CD4-positive, alpha-beta memory T cell (primary cell): ENCODE data around the gene ELMO3. TPM values are rescaled to one million over a fixed set of nuclear protein-coding genes. Genes with fewer than 3 reads are reported as not detected.
A peak's percentile ranks its signal among the peaks of the same experiment; 100 is the strongest.

Experiments
- CTCF ChIA-PET: fragments of 350-600 bp; sonication (Branson Sonifier 250); formaldehyde crosslinking; loops from one replicate; lab custom pipeline; 2021; ENCODE audit warnings: inconsistent platforms; ENCODE audit not compliant: partially characterized antibody; lab: Charles Lee
- POLR2A ChIA-PET: fragments of 350-600 bp; sonication (Branson Sonifier 250); formaldehyde crosslinking; loops from one replicate; lab custom pipeline; 2021; ENCODE audit not compliant: partially characterized antibody; lab: Charles Lee
- DNase-seq, 5 donors: peaks; one replicate each; pipeline versions ENCODE4 v3.0.0 to v3.0.0-alpha.2; 2020 to 2022; ENCODE audit warnings: mixed read lengths in 1 of 5
- H3K27ac ChIP-seq: one replicate; pipeline ENCODE4 v1.7.0; 2013; ENCODE audit warnings: low read depth, low read length
- H3K27me3 ChIP-seq: 2 replicates; pipeline ENCODE4 v1.7.0; 2013; ENCODE audit warnings: mild to moderate bottlenecking, low read length, moderate library complexity; ENCODE audit not compliant: insufficient read depth
- H3K36me3 ChIP-seq: 2 replicates; pipeline ENCODE4 v1.7.0; 2013; ENCODE audit warnings: mild to moderate bottlenecking, low read length, moderate library complexity; ENCODE audit not compliant: insufficient read depth
- H3K4me1 ChIP-seq: 2 replicates; pipeline ENCODE4 v1.7.0; 2013; ENCODE audit warnings: mild to moderate bottlenecking, low read length, moderate library complexity; ENCODE audit not compliant: insufficient read depth
- H3K4me3 ChIP-seq, 2 donors: one replicate each; pipeline ENCODE4 v1.7.0; 2013; ENCODE audit warnings: low read length in 2 of 2, mild to moderate bottlenecking in 1 of 2
- H3K9me3 ChIP-seq, 2 donors: one replicate each; pipeline ENCODE4 v1.7.0; 2013; ENCODE audit warnings: low read length in 2 of 2, control low read depth in 1 of 2; ENCODE audit not compliant: control insufficient read depth in 1 of 2
- H3K27ac Mint-ChIP-seq, 7 donors: one replicate each; pipeline ENCODE4 v1.8.0; 2020 to 2021; ENCODE audit warnings: mixed read lengths in 7 of 7, mild to moderate bottlenecking in 6 of 7, inconsistent platforms in 3 of 7, moderate library complexity in 3 of 7
- H3K27me3 Mint-ChIP-seq, 2 donors: one replicate each; pipeline ENCODE4 v1.8.0; 2020 to 2021; ENCODE audit warnings: mixed read lengths in 2 of 2
- H3K36me3 Mint-ChIP-seq, 2 donors: one replicate each; pipeline ENCODE4 v1.8.0; 2020 to 2021; ENCODE audit warnings: mixed read lengths in 2 of 2, inconsistent platforms in 1 of 2, mild to moderate bottlenecking in 1 of 2
- H3K4me1 Mint-ChIP-seq, 4 donors: one replicate each; pipeline ENCODE4 v1.8.0; 2020 to 2021; ENCODE audit warnings: mixed read lengths in 4 of 4, mild to moderate bottlenecking in 1 of 4
- H3K4me3 Mint-ChIP-seq, 8 donors: one replicate each; pipeline ENCODE4 v1.8.0; 2020 to 2021; ENCODE audit warnings: mixed read lengths in 8 of 8, mild to moderate bottlenecking in 7 of 8, moderate library complexity in 6 of 8, inconsistent platforms in 3 of 8
- H3K9me3 Mint-ChIP-seq, 8 donors: one replicate each; pipeline ENCODE4 v1.8.0; 2020 to 2021; ENCODE audit warnings: mixed read lengths in 8 of 8, mild to moderate bottlenecking in 5 of 8, inconsistent platforms in 3 of 8, moderate library complexity in 1 of 8
- intact Hi-C: fragments of 100-400 bp; cut with micrococcal nuclease; formaldehyde crosslinking; loops from one replicate; pipeline ENCODE4 v1.15.1; 2023
- polyA plus RNA-seq, 2 donors: library from polyadenylated mRNA; unstranded; fragments of 300-500 nt; fragmentation: Illumina TruSeq; gene quantifications; one replicate each; pipeline ENCODE4 v1.2.3, GENCODE V29; 2021
- total RNA-seq, 2 experiments: library from RNA; stranded (reverse); gene quantifications; one replicate each; pipeline ENCODE4 v1.2.3, GENCODE V29; 2021

Gene ELMO3
- total and polyA plus RNA-seq, 4 experiments from 2014 or later: 10.1 to 10.6 TPM; not detected in 2

DNA sequence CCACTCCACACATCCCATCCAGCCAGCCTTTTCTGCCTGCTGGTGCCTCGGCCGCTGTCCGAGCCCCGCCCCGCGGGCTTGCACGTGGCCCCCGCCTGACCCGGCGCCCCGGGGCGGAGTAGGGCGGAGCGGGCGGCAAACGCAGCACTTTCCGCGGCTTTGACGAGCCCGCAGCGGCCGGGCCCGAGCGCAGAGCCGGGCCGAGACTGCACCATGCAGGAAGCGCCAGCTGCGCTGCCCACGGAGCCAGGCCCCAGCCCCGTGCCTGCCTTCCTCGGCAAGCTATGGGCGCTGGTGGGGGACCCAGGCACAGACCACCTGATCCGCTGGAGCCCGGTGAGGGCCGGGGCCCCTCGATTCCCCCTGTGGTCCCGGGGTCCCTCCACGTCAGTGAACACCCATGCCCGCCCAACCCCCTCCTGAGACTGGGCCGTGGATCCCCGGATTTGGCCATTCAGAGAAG, 34.3 kb upstream of the ELMO3 start, which contains the start of gene HSF4:
TSS of gene HSF4 (plus strand) at position 147 of the 463 bp plus-strand sequence. CDS start at position 214, 67 bp downstream.
- Mint-ChIP-seq H3K27ac (peak within 1 kb of the TSS in 3 of 7 donors; percentile 48 to 81 (median 53)), H3K4me1 (peaks cover 5 to 52% (median 23%) of the 10 kb centered on the region in 4 donors), H3K4me3 (peak within 1 kb of the TSS; percentile 64 to 81 (median 70)), H3K9me3 (no peaks in the 10 kb centered on the region), H3K36me3 (peaks cover 0 to 10% of the 10 kb centered on the region in 2 donors), H3K27me3 (peaks cover 17 to 23% of the 10 kb centered on the region in 2 donors)
- Histone ChIP-seq H3K36me3 (no peaks in the 10 kb centered on the region), H3K27me3 (peaks cover 31% of the 10 kb centered on the region), H3K4me3 (peak within 1 kb of the TSS in 1 of 2 donors; percentile 54), H3K27ac (no peak within 1 kb of the TSS), H3K4me1 (peaks cover 58% of the 10 kb centered on the region), H3K9me3 (no peaks in the 10 kb centered on the region)
- CTCF ChIA-PET: interaction anchor here (3.6 kb wide), 1 partner anchor 11 kb away, joined by 22 read pairs; no protein-coding TSS in a partner anchor
- no peak for DNase-seq
- intact Hi-C loops: loop anchor here (5.0 kb wide), 1 partner anchor 83 kb away; the partner anchor contains the start of genes FHOD1 and SLC9A5
- POLR2A ChIA-PET: interaction anchor here (0.9 to 13.1 kb wide), 8 partner anchors 9 to 234 kb away, joined by 3 to 320 read pairs (median 4); partner anchors contain the start of genes B3GNT9, E2F4 and NOL3

DNA sequence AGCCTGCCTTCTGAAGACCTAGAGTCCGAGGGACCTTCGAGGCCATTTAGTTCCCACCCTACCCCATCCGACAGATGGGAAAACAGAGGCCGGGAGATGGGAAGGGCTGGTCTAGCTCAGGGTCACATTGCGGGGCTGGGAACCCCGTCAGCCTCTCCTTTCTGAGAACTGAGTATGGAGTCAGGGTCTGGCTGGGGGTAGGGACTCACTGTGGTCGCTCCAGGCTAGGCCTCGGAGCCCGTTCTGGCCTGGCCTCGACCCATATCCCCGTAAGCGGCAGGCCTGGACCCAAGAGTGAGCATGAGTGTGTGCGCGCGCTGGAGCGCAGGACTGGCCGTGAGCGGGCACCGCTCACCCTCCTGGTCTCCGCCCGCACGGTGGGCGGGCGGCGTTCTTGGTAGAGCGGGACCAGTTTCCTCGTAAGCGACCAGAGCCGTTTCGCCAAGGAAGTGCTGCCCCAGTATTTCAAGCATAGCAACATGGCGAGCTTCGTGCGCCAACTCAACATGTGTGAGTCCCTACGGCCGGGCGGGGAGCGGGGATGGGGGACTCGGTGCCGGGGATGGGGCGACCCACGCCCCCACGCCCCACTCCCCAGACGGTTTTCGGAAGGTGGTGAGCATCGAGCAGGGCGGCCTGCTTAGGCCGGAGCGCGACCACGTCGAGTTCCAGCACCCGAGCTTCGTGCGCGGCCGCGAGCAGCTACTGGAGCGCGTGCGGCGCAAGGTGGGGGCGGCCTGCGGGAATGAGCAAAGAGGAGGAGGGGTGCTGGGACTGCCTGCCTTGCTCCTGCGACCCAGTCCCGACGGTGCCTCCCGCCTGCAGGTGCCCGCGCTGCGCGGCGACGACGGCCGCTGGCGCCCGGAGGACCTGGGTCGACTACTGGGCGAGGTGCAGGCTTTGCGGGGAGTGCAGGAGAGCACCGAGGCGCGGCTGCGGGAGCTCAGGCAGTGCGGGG, 33.5 kb upstream of the ELMO3 start:
- H3K27ac Mint-ChIP-seq: peak overlapping the region in 2 of 7 donors; percentile 53 to 81
- H3K4me1 ChIP-seq: peaks cover 64% of the 10 kb centered on the region
- peaks cover 35% of the 10 kb centered on the region for H3K27me3 ChIP-seq
- no peak for DNase-seq
- H3K36me3 ChIP-seq: no peaks in the 10 kb centered on the region
- H3K4me3 Mint-ChIP-seq: peak overlapping the region; percentile 20 to 67 (median 36)
- intact Hi-C loops: no loop called here
- H3K4me3 ChIP-seq: no peak overlapping the region
- no peaks in the 10 kb centered on the region for H3K9me3 ChIP-seq
- H3K27ac ChIP-seq: no peak overlapping the region
- H3K9me3 Mint-ChIP-seq: no peaks in the 10 kb centered on the region
- H3K4me1 Mint-ChIP-seq: peaks cover 6 to 53% (median 28%) of the 10 kb centered on the region in 4 donors
- ChIA-PET POLR2A (interaction anchor here (1.1 to 13.1 kb wide), 7 partner anchors 8 to 235 kb away, joined by 3 to 320 read pairs (median 3); partner anchors contain the start of genes B3GNT9 and NOL3), CTCF (interaction anchor here (2.6 to 3.6 kb wide), 2 partner anchors 10 to 12 kb away, joined by 10 to 22 read pairs; no protein-coding TSS in a partner anchor)
- H3K36me3 Mint-ChIP-seq: peaks cover 0 to 7% of the 10 kb centered on the region in 2 donors
- peaks cover 17 to 27% of the 10 kb centered on the region in 2 donors for H3K27me3 Mint-ChIP-seq

DNA sequence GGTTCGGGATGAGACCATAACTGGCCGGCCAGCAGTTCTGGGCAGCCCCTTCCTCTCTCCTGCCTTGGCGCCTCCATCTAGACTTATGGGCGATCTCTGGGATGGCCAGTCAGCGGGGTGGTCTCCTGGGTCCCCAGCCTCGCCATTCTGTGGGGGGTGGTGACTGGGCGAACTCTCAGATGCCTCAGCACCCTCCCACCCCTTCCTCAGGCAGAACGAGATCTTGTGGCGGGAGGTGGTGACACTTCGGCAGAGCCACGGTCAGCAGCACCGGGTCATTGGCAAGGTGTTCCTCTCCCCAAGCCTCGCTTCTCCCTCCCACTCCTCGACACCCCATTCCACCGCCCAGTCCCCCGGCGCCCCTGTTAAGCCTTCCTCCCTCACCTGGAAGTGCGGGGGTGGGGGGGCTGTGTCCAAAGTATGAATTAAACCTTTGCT, 32.8 kb upstream of the ELMO3 start:
- ChIA-PET POLR2A (interaction anchor here (1.1 to 13.9 kb wide), 6 partner anchors 3 to 148 kb away, joined by 3 to 320 read pairs (median 89); partner anchors contain the start of genes B3GNT9, FBXL8, HSF4 and NOL3), CTCF (interaction anchor here (2.6 kb wide), 1 partner anchor 11 kb away, joined by 10 read pairs; no protein-coding TSS in a partner anchor)
- H3K27me3 ChIP-seq: peaks cover 35% of the 10 kb centered on the region

DNA sequence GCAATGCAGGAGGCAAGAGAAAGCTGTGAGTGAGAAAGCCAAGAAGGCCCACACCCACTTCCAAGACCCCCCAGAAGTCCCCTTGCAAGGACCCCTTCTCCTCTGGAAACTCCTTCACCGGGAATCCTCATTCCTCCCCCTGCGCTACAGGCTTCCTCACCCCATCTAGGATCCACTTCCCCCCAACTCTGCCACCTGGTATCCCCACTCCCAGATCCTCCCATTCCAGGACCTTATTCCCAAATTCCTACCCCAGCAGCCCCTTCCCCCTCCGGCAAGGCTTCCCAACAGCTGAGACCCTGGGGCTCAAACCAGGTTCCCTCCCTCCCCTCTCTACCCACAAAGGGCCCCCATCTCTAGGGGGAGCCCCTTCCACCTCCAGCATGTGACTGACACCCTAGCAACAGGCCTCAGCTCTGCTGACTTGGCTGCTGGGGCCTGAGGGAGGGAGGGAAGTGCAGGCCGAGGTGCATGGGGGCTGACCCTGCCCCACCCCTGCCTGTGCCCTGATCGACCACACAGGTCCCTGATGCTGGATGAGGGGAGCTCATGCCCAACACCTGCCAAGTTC, 32.2 kb upstream of the ELMO3 start:
- peaks cover 35% of the 10 kb centered on the region for H3K27me3 ChIP-seq
- H3K27ac ChIP-seq: no peak overlapping the region
- no peak overlapping the region for H3K4me3 ChIP-seq
- ChIA-PET POLR2A (interaction anchor here (1.1 to 13.9 kb wide), 4 partner anchors 4 to 81 kb away, joined by 3 to 320 read pairs (median 247); partner anchors contain the start of genes B3GNT9, FBXL8, HSF4 and NOL3), CTCF (interaction anchor here (2.6 to 4.1 kb wide), 2 partner anchors 8 to 12 kb away, joined by 10 to 34 read pairs; partner anchors contain the start of genes FBXL8 and TRADD)
- Mint-ChIP-seq H3K27me3 (peaks cover 19 to 32% of the 10 kb centered on the region in 2 donors), H3K27ac (no peak overlapping the region), H3K9me3 (no peaks in the 10 kb centered on the region), H3K4me3 (peak overlapping the region in 1 of 8 donors; percentile 61), H3K4me1 (peaks cover 9 to 54% (median 23%) of the 10 kb centered on the region in 4 donors), H3K36me3 (no peaks in the 10 kb centered on the region)
- no peaks in the 10 kb centered on the region for H3K9me3 ChIP-seq
- H3K4me1 ChIP-seq: peaks cover 52% of the 10 kb centered on the region
- DNase-seq: no peak
- intact Hi-C loops: no loop called here
- H3K36me3 ChIP-seq: no peaks in the 10 kb centered on the region

More for the DNA sequence above, 32.8 kb upstream of the ELMO3 start:
- no peak overlapping the region for H3K4me3 Mint-ChIP-seq
- H3K27me3 Mint-ChIP-seq: peaks cover 15 to 29% of the 10 kb centered on the region in 2 donors
- no peak for DNase-seq
- H3K27ac Mint-ChIP-seq: no peak overlapping the region
- H3K36me3 Mint-ChIP-seq: no peaks in the 10 kb centered on the region
- Histone ChIP-seq H3K27ac (no peak overlapping the region), H3K9me3 (no peaks in the 10 kb centered on the region), H3K36me3 (no peaks in the 10 kb centered on the region), H3K4me3 (no peak overlapping the region), H3K4me1 (peaks cover 58% of the 10 kb centered on the region)
- peaks cover 7 to 51% (median 24%) of the 10 kb centered on the region in 4 donors for H3K4me1 Mint-ChIP-seq
- intact Hi-C loops: no loop called here
- H3K9me3 Mint-ChIP-seq: no peaks in the 10 kb centered on the region

DNA sequence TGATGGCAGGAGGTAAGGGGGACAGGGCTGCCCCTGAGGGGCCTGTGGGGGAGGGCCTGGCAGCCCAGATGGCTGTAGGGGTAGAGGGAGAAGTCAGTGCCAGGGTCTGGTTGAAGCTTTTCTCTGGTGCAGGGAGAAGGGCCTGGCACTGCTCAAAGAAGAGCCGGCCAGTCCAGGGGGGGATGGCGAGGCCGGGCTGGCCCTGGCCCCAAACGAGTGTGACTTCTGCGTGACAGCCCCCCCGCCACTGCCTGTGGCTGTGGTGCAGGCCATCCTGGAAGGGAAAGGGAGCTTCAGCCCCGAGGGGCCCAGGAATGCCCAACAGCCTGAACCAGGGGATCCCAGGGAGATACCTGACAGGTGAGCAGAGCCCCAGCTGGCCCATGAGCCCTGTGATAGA, 31.3 kb upstream of the ELMO3 start:
- Histone ChIP-seq H3K9me3 (no peaks in the 10 kb centered on the region), H3K27ac (no peak overlapping the region), H3K27me3 (peaks cover 32% of the 10 kb centered on the region), H3K4me3 (no peak overlapping the region), H3K4me1 (peaks cover 43% of the 10 kb centered on the region), H3K36me3 (no peaks in the 10 kb centered on the region)
- Mint-ChIP-seq H3K4me1 (peaks cover 7 to 48% (median 18%) of the 10 kb centered on the region in 4 donors), H3K27ac (no peak overlapping the region), H3K36me3 (no peaks in the 10 kb centered on the region), H3K9me3 (no peaks in the 10 kb centered on the region), H3K27me3 (peaks cover 18 to 32% of the 10 kb centered on the region in 2 donors), H3K4me3 (no peak overlapping the region)
- intact Hi-C loops: no loop called here
- ChIA-PET CTCF (interaction anchor here (2.6 to 4.1 kb wide), 2 partner anchors 8 to 12 kb away, joined by 10 to 34 read pairs; partner anchors contain the start of genes FBXL8 and TRADD), POLR2A (interaction anchor here (3.6 to 13.9 kb wide), 4 partner anchors 5 to 15 kb away, joined by 29 to 320 read pairs (median 247); partner anchors contain the start of genes B3GNT9, FBXL8, HSF4 and NOL3)
- no peak for DNase-seq

DNA sequence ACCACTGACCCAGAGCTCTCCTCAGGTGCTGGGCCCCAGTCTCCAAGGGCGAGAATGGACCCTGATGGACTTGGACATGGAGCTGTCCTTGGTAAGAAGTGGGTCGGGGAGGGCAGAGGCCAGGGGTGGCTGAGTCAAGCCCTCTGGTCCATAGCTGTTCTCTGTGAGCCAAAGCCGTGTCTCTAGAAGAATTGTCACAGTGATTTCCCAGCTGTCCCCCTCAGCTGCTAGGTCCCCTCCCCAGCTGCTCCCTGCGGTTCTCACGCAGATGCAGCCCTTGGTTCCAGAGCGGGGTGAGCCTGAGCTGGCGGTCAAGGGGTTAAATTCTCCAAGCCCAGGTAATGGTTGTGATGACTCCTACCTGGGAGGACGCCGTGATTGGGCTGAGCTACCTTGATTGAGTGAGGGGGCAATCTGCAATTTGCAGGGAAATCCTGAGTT, 29.9 kb upstream of the ELMO3 start:
- no peaks in the 10 kb centered on the region for H3K36me3 ChIP-seq
- ChIA-PET CTCF (interaction anchor here (0.7 to 4.1 kb wide), 7 partner anchors 10 to 151 kb away, joined by 3 to 34 read pairs (median 4); partner anchors contain the start of genes FBXL8 and TRADD), POLR2A (interaction anchor here (0.8 to 13.9 kb wide), 5 partner anchors 4 to 18 kb away, joined by 3 to 320 read pairs (median 29); partner anchors contain the start of genes B3GNT9, FBXL8, HSF4 and NOL3)
- intact Hi-C loops: no loop called here
- Mint-ChIP-seq H3K36me3 (no peaks in the 10 kb centered on the region), H3K27me3 (peaks cover 18 to 37% of the 10 kb centered on the region in 2 donors), H3K4me1 (peaks cover 17 to 59% (median 25%) of the 10 kb centered on the region in 4 donors), H3K27ac (no peak overlapping the region), H3K9me3 (no peaks in the 10 kb centered on the region), H3K4me3 (no peak overlapping the region)
- H3K4me3 ChIP-seq: no peak overlapping the region
- no peak overlapping the region for H3K27ac ChIP-seq
- H3K9me3 ChIP-seq: no peaks in the 10 kb centered on the region
- peaks cover 32% of the 10 kb centered on the region for H3K27me3 ChIP-seq
- no peak for DNase-seq
- peaks cover 40% of the 10 kb centered on the region for H3K4me1 ChIP-seq
